GM06990 (cell line): ENCODE data around the gene SPESP1.

Experiments
- DNase-seq: peaks from one replicate; pipeline ENCODE4 v3.0.0-alpha.2; 2011; ENCODE audit not compliant: insufficient read length; ENCODE audit errors: extremely low read depth
- H3K27me3 ChIP-seq: replicated peaks from 2 replicates; pipeline ENCODE4 v1.6.0; 2011; ENCODE audit warnings: low read length; ENCODE audit not compliant: control insufficient read depth, insufficient read depth
- H3K36me3 ChIP-seq: 2 replicates; pipeline ENCODE4 v1.5.1; 2011; ENCODE audit warnings: low read length; ENCODE audit not compliant: control insufficient read depth, insufficient read depth
- H3K4me3 ChIP-seq: replicated peaks from 2 replicates; pipeline ENCODE4 v1.5.1; 2011; ENCODE audit warnings: low read depth, mild to moderate bottlenecking, control low read depth, low read length
- CTCF ChIP-seq: IDR thresholded peaks from 2 replicates; pipeline ENCODE4 v1.5.1; 2011; ENCODE audit warnings: low read length, control low read depth, mild to moderate bottlenecking, inconsistent platforms; ENCODE audit not compliant: insufficient read depth, poor library complexity, severe bottlenecking

Gene SPESP1

DNA sequence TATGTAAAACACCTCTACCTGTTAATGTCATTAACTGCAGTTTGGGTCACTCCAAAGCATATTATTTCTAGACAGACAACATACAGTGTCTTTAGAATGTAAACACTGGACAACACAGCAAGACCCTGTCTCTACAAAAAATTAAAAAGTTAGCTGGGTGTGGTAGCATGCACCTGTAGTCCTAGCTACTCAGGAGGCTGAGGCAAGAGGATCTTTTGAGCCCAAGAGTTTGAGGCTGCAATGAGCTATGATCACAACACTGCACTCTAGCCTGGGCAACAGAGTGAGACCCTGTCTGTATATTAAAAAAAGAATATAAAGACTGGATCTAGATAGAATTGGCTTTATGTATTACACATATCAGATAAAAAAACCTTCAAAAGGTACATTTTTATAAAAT, 20.0 kb upstream of the SPESP1 start:
- no peak for TF ChIP-seq CTCF
- DNase-seq: no peak
- Histone ChIP-seq H3K4me3 (no peak overlapping the region), H3K27me3 (no peaks in the 10 kb centered on the region; the same call in 1 of the 2 replicates), H3K36me3 (no peaks in the 10 kb centered on the region)

DNA sequence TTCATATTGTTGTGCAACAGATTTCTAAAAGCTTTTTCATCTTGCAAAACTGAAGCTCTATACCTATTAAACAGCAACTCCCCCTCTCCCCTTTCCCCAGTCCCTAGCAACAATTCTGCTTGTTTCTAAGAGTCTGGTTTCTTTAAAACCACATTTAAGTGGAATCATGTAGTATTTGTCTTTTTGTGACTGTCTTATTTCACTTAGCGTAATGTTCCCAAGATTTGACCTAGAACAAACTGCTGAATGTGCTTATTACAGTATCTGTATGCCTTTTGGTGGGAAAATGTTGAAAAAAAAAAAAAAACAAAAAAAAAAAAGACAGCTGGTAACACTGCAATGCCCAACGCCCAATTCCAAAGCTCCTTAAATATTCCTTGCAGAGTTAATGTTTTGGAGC, 19.5 kb upstream of the SPESP1 start:
- H3K36me3 ChIP-seq: no peaks in the 10 kb centered on the region
- H3K4me3 ChIP-seq: no peak overlapping the region
- DNase-seq: no peak
- H3K27me3 ChIP-seq: no peaks in the 10 kb centered on the region; the same call in 1 of the 2 replicates
- no peak for TF ChIP-seq CTCF

DNA sequence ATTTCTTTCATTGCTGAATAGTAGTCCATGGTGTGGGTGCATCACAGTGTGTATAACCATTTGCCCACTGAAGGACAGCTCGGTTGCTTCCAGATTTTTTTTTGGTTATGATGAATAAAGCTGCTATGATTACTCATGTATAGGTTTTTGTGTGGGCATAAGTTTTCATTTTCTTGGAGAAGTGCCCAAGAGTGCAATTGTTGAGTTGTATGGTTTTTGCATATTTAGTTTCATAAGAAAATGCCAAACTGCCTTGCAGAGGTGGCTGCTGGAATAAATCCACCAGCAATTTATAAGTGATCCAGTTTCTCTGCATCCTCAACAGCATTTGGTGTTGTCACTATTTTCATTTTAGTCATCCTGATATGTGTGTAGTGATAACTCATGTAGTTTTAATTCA, 8.4 kb upstream of the SPESP1 start:
- no peaks in the 10 kb centered on the region for H3K27me3 ChIP-seq
- no peaks in the 10 kb centered on the region for H3K36me3 ChIP-seq
- DNase-seq: no peak
- no peak for TF ChIP-seq CTCF
- H3K4me3 ChIP-seq: no peak overlapping the region

GRCh38 chr15:68924866-68925560, 5.3 kb upstream of the SPESP1 start:
- no peaks in the 10 kb centered on the region for H3K36me3 ChIP-seq
- no peaks in the 10 kb centered on the region for H3K27me3 ChIP-seq
- DNase-seq: peak; percentile 20
- TF ChIP-seq CTCF: peak; percentile 89
- H3K4me3 ChIP-seq: no peak overlapping the region

DNA sequence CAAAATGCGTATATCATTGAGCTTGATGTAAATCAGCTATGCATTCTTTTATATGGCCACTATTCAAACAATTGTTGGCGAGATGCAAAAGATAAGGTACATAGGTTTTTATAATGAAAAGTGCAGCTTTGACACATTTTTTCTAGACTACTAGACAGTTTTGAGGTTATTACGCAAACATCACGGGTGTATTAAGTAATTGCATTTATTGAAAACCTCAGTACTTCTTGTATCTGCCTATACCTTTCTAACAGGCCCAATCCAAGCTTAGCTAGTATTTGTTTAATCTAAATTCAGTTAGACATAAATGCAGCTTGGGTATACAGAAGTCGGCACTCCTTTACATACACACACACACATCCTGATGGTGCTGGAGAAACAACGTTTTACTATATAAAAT, 2.7 kb downstream of the SPESP1 start:
- no peaks in the 10 kb centered on the region for H3K36me3 ChIP-seq
- DNase-seq: no peak

More for the DNA sequence above, 2.7 kb downstream of the SPESP1 start:
- no peak overlapping the region for H3K4me3 ChIP-seq
- no peaks in the 10 kb centered on the region for H3K27me3 ChIP-seq
- TF ChIP-seq CTCF: no peak
